MM.1S (cell line): ENCODE data around the gene PRCD.

Source experiments
- CTCF ChIP-seq: fragments of 300-600 bp; sonication (generic); IDR thresholded peaks from 2 replicates; pipeline ENCODE4 v1.5.1; 2016; ENCODE audit warnings: antibody characterized with exemption, low read length, mixed read lengths
- EZH2 ChIP-seq: fragments of 300-600 bp; sonication (generic); optimal IDR thresholded peaks from 2 replicates; pipeline ENCODE3; 2017; ENCODE audit warnings: low read depth, mild to moderate bottlenecking, antibody characterized with exemption, low read length, mixed read lengths

DNA sequence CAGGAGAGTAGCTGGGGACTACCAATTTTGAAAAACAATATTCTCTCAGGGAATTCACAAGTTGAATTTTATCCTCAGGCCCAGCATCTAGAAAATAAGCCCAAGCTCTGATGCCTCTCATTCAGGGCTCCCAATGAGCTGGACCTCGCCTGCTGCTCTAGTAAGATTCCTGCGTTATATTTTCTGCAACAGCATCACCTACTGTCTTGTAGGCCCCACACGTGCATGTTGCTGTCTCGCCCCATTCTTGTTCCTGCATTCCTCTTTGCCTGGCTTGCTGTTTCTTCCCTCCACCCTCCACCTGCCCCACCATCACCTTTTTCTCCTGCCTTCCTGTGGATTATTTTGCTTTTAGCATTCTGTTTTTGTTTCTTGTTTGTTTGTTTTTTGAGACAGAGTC is 54.1 kb downstream of the PRCD start:
- TF ChIP-seq CTCF (no peak), EZH2 (no peak)
